Right forelimb (tissue), 1 donor: ENCODE data around the gene CNTN4.

Experiments
- DNase-seq: peaks from one replicate; pipeline ENCODE4 v3.0.0-alpha.2; 2018

CNTN4 gene

DNA sequence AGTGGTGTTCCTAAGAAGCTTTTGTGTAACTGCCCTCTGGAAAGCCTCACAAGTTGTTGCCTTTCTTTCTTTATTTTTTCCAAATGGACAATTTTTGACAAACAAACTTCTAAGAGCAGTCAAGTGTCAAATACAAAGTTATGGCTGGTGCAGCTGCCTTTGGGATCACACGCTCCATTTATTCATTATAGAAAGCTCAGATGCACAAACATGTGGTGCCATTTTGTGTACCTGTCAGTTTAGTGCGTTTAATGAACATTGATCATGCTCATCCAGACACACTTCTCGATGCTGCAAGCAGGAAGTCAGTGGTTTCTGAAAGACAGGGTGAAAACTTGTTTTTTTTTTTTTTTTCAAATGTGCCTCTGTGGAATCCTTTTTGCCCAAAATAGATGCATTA is 324.5 kb downstream of the CNTN4 start:
- no peak for DNase-seq

DNA sequence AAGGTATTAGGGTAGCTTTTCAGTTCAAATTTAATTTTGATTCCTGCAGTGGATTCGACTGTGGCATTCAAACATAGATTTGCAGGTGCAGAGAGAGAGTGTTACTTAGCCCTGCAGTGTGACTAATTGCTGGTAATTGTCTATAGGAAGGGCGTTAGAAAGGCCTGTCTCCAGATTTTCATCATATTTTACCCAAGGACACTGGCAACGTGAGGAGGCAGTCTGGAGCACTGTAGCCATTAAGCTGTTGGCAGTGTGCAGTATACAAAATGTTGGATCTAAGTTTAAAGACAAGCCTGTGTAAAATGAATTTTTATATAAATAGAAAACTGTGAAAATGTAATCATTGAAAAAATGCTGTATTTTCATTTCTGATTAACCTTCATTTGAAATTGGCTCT is 342.9 kb downstream of the CNTN4 start:
- DNase-seq = no peak

DNA sequence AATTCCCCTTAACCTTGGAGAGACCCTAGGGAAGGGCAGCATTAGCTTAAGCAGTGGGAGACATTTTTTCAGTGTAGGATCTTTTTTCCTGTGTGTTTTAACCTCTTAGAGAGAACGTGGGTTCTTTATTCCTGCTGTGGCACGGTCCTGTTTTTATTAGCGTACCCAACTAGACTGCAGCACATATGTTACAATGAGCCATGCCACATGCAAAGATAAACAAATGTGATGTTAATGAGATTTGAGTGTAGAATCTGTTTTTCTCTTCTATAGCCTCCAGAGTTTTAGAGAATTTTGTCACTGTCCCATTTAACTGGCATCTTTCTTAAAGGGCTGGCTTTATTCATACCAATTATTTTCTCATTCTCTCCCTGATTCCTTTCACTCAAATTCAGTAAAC is 347.5 kb downstream of the CNTN4 start:
- DNase-seq = no peak

DNA sequence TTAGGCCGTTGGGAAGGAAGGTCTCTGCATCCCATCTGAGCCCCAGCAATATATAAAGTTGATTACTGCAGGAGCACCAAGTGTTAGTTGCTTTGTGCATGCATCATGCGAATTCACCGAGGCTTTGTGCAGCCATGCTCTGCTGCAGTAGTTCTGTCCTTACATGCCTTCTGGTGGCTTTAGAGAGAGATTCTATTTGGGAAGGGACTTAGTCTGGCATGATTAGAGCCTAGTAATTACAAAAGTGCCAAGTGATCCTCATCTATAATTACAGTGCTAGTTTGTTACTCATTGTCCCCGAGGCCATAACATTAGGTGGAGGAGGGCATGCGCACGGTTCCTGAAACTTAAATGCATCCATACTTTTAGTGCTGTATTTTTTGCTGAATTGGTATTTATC is 353.6 kb downstream of the CNTN4 start:
- no peak for DNase-seq

DNA sequence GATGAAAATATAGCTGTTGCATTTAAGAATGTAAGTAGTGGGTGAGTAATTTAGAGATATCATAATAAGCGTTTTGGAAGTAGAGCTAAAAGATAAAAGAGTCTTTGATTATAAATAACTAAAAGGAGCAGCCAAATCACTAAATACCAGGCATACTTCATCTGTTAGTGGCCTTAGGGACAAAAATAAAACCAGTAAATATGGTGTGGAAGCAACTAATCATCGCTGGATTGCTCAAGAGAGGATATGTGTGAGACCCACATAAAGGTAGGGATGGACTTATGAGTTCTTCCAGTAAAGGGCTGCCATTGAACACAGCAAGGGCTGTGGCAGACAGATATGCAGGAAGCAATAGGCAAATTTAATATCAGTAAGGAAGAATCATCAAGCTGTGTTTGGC is 356.2 kb downstream of the CNTN4 start:
- DNase-seq = no peak

GRCh38 chr3:2456788-2457187 is 358.1 kb downstream of the CNTN4 start:
- no peak for DNase-seq

GRCh38 chr3:2458816-2459215 is 360.1 kb downstream of the CNTN4 start:
- DNase-seq = no peak

- no peak for DNase-seq
Measured at GRCh38 chr3:2465842-2466241, 367.2 kb downstream of the CNTN4 start.

GRCh38 chr3:2468816-2469215 is 370.1 kb downstream of the CNTN4 start:
- no peak for DNase-seq

DNA sequence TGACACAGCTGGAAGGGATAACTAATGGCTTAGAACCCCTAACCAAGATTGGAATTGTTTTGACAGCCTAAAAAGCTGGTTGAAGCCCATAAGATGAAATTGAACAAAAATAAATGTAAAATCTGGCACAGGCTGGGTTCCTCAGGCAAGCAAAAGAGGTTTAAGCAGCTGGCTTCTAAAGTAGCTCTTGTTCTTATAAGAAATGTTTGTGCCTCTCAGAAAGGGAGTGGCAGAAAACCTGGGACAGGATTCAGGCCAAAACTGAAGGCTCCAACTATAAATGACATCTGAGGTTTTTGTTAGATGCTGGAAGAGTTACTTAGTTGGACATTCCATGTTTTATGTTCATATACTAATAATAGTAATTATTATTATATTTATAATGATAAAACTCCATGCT is 378.3 kb downstream of the CNTN4 start:
- DNase-seq = no peak

GRCh38 chr3:2477620-2478019 is 379.0 kb downstream of the CNTN4 start:
- DNase-seq = no peak

GRCh38 chr3:2484162-2485026 is 385.7 kb downstream of the CNTN4 start:
- DNase-seq = no peak

DNA sequence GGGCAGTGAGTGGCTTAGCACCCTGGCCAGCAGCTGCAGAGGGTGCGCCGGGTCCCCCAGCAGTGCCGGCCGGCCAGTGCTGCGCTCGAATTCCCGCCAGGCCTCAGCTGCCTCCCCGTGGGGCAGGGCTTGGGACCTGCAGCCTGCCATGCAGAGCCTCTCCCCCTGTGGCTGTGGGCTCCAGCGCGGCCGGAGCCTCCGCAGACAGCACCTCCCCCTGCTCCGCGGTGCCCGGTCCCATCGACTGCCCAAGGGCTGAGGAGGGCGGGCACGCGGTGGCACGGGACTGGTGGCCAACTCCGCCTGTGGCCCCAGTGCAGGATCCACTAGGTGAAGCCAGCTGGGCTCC is 386.3 kb downstream of the CNTN4 start:
- DNase-seq = no peak

- DNase-seq = no peak
Measured at GRCh38 chr3:2495746-2496145, 397.1 kb downstream of the CNTN4 start.

GRCh38 chr3:2504912-2505311 is 406.2 kb downstream of the CNTN4 start:
- no peak for DNase-seq

DNA sequence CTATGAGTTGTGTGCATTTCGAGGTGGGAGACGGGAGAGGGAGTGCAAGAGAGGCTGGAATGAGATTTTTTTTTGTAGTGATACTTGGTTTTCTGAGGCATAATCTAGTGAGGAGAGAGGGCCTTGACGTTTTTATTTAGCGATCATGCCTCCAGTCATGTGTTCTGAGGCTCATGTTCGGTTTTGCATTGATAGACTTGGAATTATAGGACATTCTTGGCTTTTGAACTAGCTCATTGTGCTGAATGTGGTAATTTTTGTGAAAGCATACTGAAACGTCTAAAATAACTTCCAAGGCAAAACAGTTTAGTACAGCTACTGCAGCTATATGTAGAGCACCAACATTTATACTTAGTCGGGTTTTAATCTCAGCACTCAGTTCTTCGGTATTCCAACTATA is 408.1 kb downstream of the CNTN4 start:
- no peak for DNase-seq

GRCh38 chr3:2510591-2511145 is 412.0 kb downstream of the CNTN4 start:
- no peak for DNase-seq

DNA sequence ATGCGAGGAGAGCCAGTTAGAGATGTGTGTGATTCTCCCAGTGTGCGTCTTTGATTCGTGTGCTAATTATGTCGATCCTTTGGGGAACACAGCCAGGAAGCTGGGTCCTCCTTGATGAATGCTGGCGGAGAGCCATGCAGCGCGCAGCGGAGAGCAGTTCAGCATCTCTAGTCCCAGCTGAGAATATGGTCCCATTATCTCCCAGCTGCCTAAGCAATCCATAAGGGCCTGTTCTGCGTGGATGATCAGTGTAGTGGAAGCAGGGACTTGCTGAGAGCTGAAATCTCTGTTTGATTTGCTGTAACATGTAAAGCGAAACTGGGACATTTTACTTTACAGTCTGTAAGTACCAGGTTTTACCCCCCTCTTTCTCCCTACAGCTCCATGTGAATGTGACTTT is 412.7 kb downstream of the CNTN4 start:
- DNase-seq = no peak

DNA sequence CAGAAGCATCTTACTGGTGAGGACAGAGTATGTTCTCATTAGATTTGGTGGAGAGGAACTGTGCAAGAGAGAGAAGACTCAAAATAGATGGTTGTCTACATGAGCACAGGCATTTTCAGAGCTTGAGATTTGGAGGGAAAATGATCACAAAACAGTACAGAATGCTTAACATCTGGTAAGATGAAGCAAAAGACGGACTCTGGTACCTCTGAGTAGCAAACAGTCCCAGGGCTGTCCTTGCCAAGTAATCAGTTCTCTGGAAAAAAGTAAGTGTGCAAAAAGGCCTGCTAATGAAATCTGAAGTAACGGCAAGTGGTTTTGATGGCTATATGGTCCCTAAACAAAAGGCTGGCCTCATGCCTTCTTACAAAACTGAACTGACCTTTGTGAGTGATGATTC is 414.2 kb downstream of the CNTN4 start:
- DNase-seq = no peak

GRCh38 chr3:2513986-2514385 is 415.3 kb downstream of the CNTN4 start:
- DNase-seq = no peak

GRCh38 chr3:2516762-2517441 is 418.2 kb downstream of the CNTN4 start:
- DNase-seq = no peak

DNA sequence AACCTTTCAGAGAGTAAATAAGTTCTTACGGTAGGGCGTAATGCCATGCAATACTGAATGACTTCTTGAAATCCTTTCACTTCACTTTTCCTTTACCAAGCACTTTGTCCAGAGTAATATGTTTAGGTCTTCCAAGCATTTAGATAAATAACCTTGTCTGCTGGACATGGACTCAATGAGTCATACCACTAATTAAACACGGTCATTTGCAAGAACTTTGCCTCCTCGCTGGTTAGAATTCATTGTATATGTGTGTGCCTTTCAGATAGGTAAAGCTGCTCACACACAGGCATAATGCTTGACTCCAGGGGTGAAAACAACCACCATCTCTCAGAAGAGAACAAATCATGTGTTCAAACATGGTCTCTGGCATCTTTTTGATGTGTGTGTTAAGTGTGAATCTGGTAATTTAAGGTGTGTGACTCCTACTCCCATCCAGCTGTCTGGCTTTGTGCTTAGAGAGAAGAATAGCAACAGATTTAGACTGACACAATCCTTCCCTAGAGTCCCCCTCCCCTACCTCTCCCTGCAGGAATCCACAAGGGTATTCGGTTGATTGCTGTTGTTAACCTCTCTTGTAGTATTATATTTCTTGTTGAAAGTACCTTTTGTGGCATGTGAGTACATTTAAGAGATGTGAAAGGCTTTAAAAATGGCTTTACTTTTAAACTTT is 419.0 kb downstream of the CNTN4 start:
- DNase-seq = no peak

- no peak for DNase-seq
Measured at GRCh38 chr3:2523281-2523836, 424.7 kb downstream of the CNTN4 start.
